NCI-H1436 (cell line): Measurements from ENCODE around the gene F11R.
"Not testable (repeated sequence)": the region's sequence is repeated elsewhere in the genome, so short reads cannot be mapped to it uniquely, and the experiment has no call there.

ENCODE experiments used
- DNase-seq: peaks from one replicate; lab custom pipeline; 2025; lab: John Stamatoyannopoulos, UW

Gene F11R

GRCh38 chr1:161020509-161021164 is at the start of gene F11R:
TSS of gene F11R (minus strand) at chr1:161021152. CDS start at chr1:161021073, 79 bp downstream.
- peak; percentile 67 for DNase-seq

GRCh38 chr1:161069731-161070270 is 48.8 kb upstream of the F11R start, which contains the start of gene ARHGAP30:
TSS of gene ARHGAP30 (minus strand) at chr1:161069891. CDS start at chr1:161069624, 267 bp downstream.
- DNase-seq = no peak

- DNase-seq = no peak
Observed at GRCh38 chr1:161069241-161069640, 48.3 kb upstream of the F11R start.

GRCh38 chr1:161068306-161069234 is 47.6 kb upstream of the F11R start:
- DNase-seq = no peak

GRCh38 chr1:161066694-161067093 is 45.7 kb upstream of the F11R start:
- no peak for DNase-seq

- not testable (repeated sequence) for DNase-seq
Observed at GRCh38 chr1:161065681-161066080, 44.7 kb upstream of the F11R start.

- DNase-seq = not testable (repeated sequence)
Observed at GRCh38 chr1:161063936-161064335, 43.0 kb upstream of the F11R start.

- no peak for DNase-seq
Observed at GRCh38 chr1:161061419-161061818, 40.5 kb upstream of the F11R start.

GRCh38 chr1:161059293-161059692 is 38.3 kb upstream of the F11R start:
- no peak for DNase-seq

- DNase-seq = no peak
Observed at GRCh38 chr1:161054805-161055204, 33.9 kb upstream of the F11R start.

GRCh38 chr1:161054232-161054631 is 33.3 kb upstream of the F11R start:
- no peak for DNase-seq

- DNase-seq = no peak
Observed at GRCh38 chr1:161052899-161053298, 31.9 kb upstream of the F11R start.

GRCh38 chr1:161051219-161051618 is 30.3 kb upstream of the F11R start:
- no peak for DNase-seq

GRCh38 chr1:161048949-161049722 is 28.2 kb upstream of the F11R start:
- no peak for DNase-seq

GRCh38 chr1:161047436-161048420 is 26.8 kb upstream of the F11R start:
- DNase-seq = no peak

- DNase-seq = no peak
Observed at GRCh38 chr1:161046605-161047228, 25.8 kb upstream of the F11R start.

GRCh38 chr1:161045736-161046604 is 25.0 kb upstream of the F11R start, which contains the start of gene USF1:
TSS of gene USF1 (minus strand) at chr1:161045977. CDS start at chr1:161043275, 2,702 bp downstream.
- peak; percentile 93 for DNase-seq

GRCh38 chr1:161044908-161045735 is 24.2 kb upstream of the F11R start:
- DNase-seq = no peak
